Pons (tissue), 1 donor: ENCODE data around the gene CTRL.
"Not testable (repeated sequence)": the region's sequence is repeated elsewhere in the genome, so short reads cannot be mapped to it uniquely, and the experiment has no call there.

Experiments used
- DNase-seq: peaks from one replicate; pipeline ENCODE4 v3.0.0-alpha.2; 2016; ENCODE audit warnings: low spot score

Gene CTRL

GRCh38 chr16:67923414-67924116 is 8.1 kb downstream of the CTRL start:
- DNase-seq: no peak

- no peak for DNase-seq
These were observed 8.9 kb downstream of the CTRL start for GRCh38 chr16:67922740-67923139.

- DNase-seq: no peak
These were observed 9.4 kb downstream of the CTRL start for GRCh38 chr16:67922221-67922620.

- no peak for DNase-seq
These were observed 11.9 kb downstream of the CTRL start for GRCh38 chr16:67919622-67920221.

GRCh38 chr16:67917852-67918236 is 13.8 kb downstream of the CTRL start:
- no peak for DNase-seq

GRCh38 chr16:67917140-67917851 is 14.4 kb downstream of the CTRL start:
- no peak for DNase-seq

GRCh38 chr16:67915831-67916723 is 15.6 kb downstream of the CTRL start:
- no peak for DNase-seq

- not testable (repeated sequence) for DNase-seq
These were observed 16.2 kb downstream of the CTRL start for GRCh38 chr16:67915496-67915769.

- no peak for DNase-seq
These were observed 16.7 kb downstream of the CTRL start for GRCh38 chr16:67914758-67915495.

- peak; percentile 94 for DNase-seq
These were observed 21.5 kb downstream of the CTRL start for GRCh38 chr16:67910158-67910557.

- DNase-seq: no peak
These were observed 22.5 kb downstream of the CTRL start for GRCh38 chr16:67909056-67909742.

GRCh38 chr16:67907397-67908180 is 24.1 kb downstream of the CTRL start:
- DNase-seq: no peak

GRCh38 chr16:67902831-67903230 is 28.8 kb downstream of the CTRL start:
- DNase-seq: no peak

- DNase-seq: no peak
These were observed 29.9 kb downstream of the CTRL start for GRCh38 chr16:67901734-67902133.

GRCh38 chr16:67897231-67897630 is 34.4 kb downstream of the CTRL start:
- DNase-seq: peak; percentile 55

- DNase-seq: no peak
These were observed 37.8 kb downstream of the CTRL start for GRCh38 chr16:67893743-67894399.

- peak; percentile 96 for DNase-seq
These were observed 38.5 kb downstream of the CTRL start, which contains the start of gene PSKH1 for GRCh38 chr16:67892899-67893742. TSS of gene PSKH1 (plus strand) at chr16:67893254. CDS start at chr16:67908750, 15,496 bp downstream.

GRCh38 chr16:67892375-67892774 is 39.3 kb downstream of the CTRL start:
- DNase-seq: no peak

GRCh38 chr16:67888331-67888730 is 43.3 kb downstream of the CTRL start:
- no peak for DNase-seq
